ENCODE results near the gene ANXA11. TPM values are rescaled to one million over a fixed set of nuclear protein-coding genes. Genes with fewer than 3 reads are reported as not detected.

ANXA11 gene
- total RNA-seq, 1 donor from 2014 or later, result 127 TPM

DNA sequence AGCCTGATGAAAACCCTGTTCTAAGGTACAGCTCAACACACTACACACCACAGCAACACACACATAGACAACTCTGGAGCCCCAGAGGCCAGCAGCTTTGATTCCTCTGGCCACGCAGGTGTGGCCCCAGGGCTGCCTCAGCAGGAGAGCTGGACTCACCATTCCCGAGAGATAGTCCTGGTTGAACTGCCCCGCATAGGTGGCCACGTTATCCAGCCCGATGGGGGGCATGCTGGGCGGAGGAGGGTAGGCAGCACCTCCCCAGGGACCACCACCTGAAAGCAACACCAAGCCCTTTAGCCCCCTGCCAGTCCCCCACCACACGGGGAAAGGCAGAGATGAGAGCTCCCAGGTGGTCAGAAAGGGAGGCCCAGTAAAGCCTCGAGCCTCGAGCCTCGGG, 34.7 kb downstream of the ANXA11 start:
- Mint-ChIP-seq H3K9me3 (ENCODE audit: unreplicated experiment) (no peaks in the 10 kb centered on the region), H3K36me3 (ENCODE audit: unreplicated experiment) (peaks cover 12% of the 10 kb centered on the region), H3K27ac (ENCODE audit: unreplicated experiment) (no peak overlapping the region), H3K4me3 (ENCODE audit: unreplicated experiment) (no peak overlapping the region), H3K4me1 (ENCODE audit: unreplicated experiment) (peaks cover 15% of the 10 kb centered on the region), H3K27me3 (ENCODE audit: unreplicated experiment) (no peaks in the 10 kb centered on the region)
- TF ChIP-seq, protein P1, sequence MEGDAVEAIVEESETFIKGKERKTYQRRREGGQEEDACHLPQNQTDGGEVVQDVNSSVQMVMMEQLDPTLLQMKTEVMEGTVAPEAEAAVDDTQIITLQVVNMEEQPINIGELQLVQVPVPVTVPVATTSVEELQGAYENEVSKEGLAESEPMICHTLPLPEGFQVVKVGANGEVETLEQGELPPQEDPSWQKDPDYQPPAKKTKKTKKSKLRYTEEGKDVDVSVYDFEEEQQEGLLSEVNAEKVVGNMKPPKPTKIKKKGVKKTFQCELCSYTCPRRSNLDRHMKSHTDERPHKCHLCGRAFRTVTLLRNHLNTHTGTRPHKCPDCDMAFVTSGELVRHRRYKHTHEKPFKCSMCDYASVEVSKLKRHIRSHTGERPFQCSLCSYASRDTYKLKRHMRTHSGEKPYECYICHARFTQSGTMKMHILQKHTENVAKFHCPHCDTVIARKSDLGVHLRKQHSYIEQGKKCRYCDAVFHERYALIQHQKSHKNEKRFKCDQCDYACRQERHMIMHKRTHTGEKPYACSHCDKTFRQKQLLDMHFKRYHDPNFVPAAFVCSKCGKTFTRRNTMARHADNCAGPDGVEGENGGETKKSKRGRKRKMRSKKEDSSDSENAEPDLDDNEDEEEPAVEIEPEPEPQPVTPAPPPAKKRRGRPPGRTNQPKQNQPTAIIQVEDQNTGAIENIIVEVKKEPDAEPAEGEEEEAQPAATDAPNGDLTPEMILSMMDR (IDR thresholded peaks at IDR 0.05), result no peak
- no peak for DNase-seq (ENCODE audit: extremely low spot score, unreplicated experiment)

DNA sequence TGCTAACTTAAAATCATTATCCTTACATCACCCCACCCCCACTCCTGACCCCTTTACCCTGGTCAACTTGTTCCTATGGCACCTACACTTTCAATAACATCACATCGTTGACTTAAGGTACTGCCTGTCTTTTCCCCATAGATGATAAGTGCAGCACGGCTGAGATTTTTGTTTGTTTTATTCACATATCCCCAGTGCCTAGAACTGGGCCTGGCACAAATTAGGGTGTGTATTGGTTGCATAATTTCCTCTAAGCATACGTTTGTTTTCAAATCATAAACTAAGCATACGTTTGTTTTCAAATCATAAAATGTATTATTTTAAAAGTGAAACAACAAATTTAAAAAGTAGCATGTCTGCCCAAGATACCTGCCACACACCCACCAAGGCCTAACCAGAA, 35.3 kb downstream of the ANXA11 start:
- Mint-ChIP-seq H3K27me3 (ENCODE audit: unreplicated experiment) (no peaks in the 10 kb centered on the region), H3K4me3 (ENCODE audit: unreplicated experiment) (no peak overlapping the region), H3K4me1 (ENCODE audit: unreplicated experiment) (peaks cover 20% of the 10 kb centered on the region), H3K36me3 (ENCODE audit: unreplicated experiment) (peaks cover 13% of the 10 kb centered on the region), H3K9me3 (ENCODE audit: unreplicated experiment) (no peaks in the 10 kb centered on the region), H3K27ac (ENCODE audit: unreplicated experiment) (no peak overlapping the region)
- TF ChIP-seq, protein P1 (IDR thresholded peaks at IDR 0.05), result no peak
- DNase-seq (ENCODE audit: extremely low spot score, unreplicated experiment), result no peak

DNA sequence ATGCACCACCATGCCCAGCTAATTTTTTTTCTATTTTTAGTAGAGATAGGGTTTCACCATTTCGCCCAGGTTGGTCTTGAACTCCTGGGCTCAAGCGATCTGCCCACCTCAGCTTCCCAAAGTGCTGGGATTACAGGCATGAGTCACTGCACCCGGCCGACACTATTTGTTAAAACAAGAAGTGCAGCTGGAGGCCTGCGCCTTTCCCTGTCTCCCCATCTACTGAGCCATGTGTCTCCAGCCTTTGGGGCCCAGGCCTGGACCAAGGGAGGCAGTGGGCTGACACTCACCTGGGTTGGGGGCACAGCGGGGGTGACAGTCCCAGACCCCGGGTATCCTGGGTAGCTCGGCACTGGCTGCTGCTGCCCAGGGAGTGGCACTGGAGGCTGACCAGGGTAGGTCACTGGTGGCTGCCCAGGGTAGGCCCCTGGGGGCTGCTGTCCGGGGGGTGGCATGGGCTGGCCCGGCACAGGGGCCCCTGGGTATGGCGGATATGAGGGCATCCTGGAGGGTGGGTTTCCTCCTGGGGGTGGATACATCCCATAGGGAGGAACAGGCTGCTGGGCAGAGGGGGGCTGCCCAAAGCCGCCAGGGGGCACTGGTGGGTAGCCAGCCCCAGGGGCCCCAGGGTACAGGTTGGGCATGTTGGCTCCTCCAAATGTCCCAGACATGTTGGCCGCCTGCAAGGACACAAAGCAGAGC, 36.5 kb downstream of the ANXA11 start:
- peaks cover 28% of the 10 kb centered on the region for H3K4me1 Mint-ChIP-seq (ENCODE audit: unreplicated experiment)
- H3K36me3 Mint-ChIP-seq (ENCODE audit: unreplicated experiment), result peaks cover 17% of the 10 kb centered on the region
- TF ChIP-seq, protein P1 (IDR thresholded peaks at IDR 0.05), result no peak
- no peak overlapping the region for H3K4me3 Mint-ChIP-seq (ENCODE audit: unreplicated experiment)
- no peaks in the 10 kb centered on the region for H3K27me3 Mint-ChIP-seq (ENCODE audit: unreplicated experiment)
- DNase-seq (ENCODE audit: extremely low spot score, unreplicated experiment), result no peak
- no peak overlapping the region for H3K27ac Mint-ChIP-seq (ENCODE audit: unreplicated experiment)
- H3K9me3 Mint-ChIP-seq (ENCODE audit: unreplicated experiment), result no peaks in the 10 kb centered on the region

DNA sequence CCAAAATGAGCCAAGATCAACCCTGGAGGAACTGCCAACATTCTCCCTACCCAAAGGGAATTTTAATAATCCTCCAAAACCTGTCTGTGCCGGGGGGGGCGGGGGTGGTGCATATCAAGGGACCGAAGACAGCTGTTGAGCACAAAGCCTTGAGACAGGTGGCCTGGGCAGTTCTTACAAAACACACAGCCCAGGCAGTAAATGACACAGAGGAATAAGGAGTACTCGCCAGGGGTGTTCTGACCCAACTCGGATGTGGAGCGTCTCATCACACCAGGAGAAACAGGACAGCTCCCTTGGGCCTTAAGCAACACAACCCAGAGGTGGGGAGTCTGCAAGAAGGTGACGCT, 37.2 kb downstream of the ANXA11 start:
- Mint-ChIP-seq H3K4me1 (ENCODE audit: unreplicated experiment) (peaks cover 33% of the 10 kb centered on the region), H3K27ac (ENCODE audit: unreplicated experiment) (no peak overlapping the region), H3K27me3 (ENCODE audit: unreplicated experiment) (no peaks in the 10 kb centered on the region), H3K36me3 (ENCODE audit: unreplicated experiment) (peaks cover 24% of the 10 kb centered on the region), H3K4me3 (ENCODE audit: unreplicated experiment) (no peak overlapping the region), H3K9me3 (ENCODE audit: unreplicated experiment) (no peaks in the 10 kb centered on the region)
- TF ChIP-seq, protein P1 (IDR thresholded peaks at IDR 0.05), result no peak
- no peak for DNase-seq (ENCODE audit: extremely low spot score, unreplicated experiment)

DNA sequence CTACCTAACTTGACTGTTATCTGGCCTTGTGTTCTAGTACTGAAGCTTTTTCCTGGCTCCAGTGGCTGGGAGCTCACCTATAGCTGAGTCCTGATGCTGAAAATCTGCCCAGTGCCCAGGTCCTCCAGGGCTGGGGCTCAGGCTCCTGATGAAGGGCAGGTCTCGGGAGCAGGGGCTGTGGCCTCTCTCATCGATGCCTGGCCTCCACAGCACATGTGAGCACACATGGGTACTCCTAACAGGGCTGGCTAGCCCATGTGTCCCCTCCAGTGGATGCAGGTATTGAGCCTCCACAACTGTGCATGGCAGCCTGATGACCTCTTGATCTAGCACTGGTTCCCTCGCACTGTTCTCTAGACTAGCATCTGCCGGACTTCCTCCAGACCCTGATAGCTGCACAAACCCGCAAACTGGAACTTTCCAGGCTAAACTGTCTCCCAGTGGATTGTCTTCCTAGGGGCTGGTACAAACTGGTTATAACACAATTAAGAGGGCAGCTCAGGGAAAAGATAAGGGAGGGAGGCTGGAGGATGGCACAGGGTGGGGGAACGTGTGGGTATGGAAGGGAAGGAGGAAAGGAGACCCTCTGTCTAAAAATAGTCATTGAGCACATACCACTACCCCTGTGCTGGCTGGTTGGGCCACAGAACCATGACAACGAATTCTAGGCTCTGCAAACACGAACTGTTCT, 37.7 kb downstream of the ANXA11 start:
- TF ChIP-seq, protein P1 (IDR thresholded peaks at IDR 0.05), result no peak
- Mint-ChIP-seq H3K27ac (ENCODE audit: unreplicated experiment) (no peak overlapping the region), H3K9me3 (ENCODE audit: unreplicated experiment) (no peaks in the 10 kb centered on the region), H3K36me3 (ENCODE audit: unreplicated experiment) (peaks cover 27% of the 10 kb centered on the region), H3K27me3 (ENCODE audit: unreplicated experiment) (no peaks in the 10 kb centered on the region), H3K4me1 (ENCODE audit: unreplicated experiment) (peaks cover 33% of the 10 kb centered on the region), H3K4me3 (ENCODE audit: unreplicated experiment) (no peak overlapping the region)
- no peak for DNase-seq (ENCODE audit: extremely low spot score, unreplicated experiment)
